DMS 273 (cell line): ENCODE measurements around the gene MYMX.

ENCODE experiments used
- DNase-seq: peaks from one replicate; lab custom pipeline; 2025; ENCODE audit not compliant: unreplicated experiment; lab: John Stamatoyannopoulos, UW

MYMX gene

GRCh38 chr6:44262467-44263353, 46.0 kb downstream of the MYMX start:
- no peak for DNase-seq

- DNase-seq = no peak
Observed at GRCh38 chr6:44263354-44264100, 46.8 kb downstream of the MYMX start.

GRCh38 chr6:44264154-44265006, 47.7 kb downstream of the MYMX start:
- DNase-seq = no peak

DNA sequence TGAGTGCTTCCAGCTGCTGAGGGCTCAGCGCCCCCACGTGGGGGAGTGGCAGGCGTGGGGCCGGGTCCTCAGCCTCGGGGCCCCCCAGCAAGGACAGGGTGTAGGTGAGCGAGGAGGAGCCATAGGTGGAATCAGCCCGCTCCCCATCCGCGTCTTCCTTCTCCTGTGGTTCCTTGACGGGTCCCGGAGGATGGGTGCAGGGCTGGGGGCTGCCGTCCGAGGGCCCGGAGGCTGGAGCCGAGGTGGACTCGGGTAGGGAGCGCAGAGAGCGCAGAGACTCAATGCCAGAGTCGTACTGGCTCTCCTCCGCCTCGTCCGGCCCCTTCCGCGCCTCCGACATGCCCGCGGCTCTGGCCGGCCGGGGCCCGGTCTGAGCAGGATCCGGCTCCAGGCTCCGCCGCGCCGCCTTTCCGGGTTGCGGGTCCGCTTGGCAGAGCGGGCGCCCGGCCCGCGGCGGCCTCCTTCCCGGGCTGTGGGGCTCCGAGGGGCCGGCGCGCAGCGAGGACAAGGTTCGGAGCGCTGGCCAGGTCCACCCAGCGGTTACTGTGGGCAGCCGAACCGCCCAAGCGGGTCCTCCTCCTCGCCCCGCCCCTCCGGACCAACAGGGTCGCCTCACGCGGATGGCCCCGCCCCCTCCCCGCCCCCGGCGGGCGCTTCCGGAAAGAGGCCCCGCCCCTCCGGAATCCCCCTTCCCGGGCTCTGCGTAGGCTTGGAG, 48.4 kb downstream of the MYMX start, which contains the start of gene NFKBIE:
TSS of gene NFKBIE (minus strand) at position 545 of the 715 bp plus-strand sequence. CDS start at position 340, 205 bp downstream.
- DNase-seq = peak; percentile 93

GRCh38 chr6:44265722-44266233, 49.1 kb downstream of the MYMX start:
- DNase-seq = no peak

- no peak for DNase-seq
Observed at GRCh38 chr6:44266347-44266746, 49.6 kb downstream of the MYMX start.

DNA sequence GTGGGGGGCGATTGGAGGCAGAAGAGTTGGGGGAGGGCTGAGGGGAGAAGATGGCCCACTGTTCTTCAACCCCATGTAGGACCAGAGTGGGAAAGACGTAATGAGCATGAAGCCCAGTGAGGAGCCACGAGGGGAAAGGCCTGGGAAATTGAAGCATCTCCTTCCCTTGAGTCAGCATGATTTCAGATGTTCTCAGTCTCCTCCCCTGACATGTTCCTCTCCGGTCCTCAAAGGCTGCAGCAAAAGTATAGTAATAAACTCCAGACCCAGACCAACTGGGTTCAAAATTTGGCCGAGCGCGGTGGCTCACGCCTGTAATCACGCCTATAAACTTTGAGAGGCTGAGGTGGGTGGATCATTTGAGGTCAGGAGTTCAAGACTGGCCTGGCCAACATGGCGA, 50.5 kb downstream of the MYMX start:
- DNase-seq = no peak
